ENCODE measurements around the gene LHFPL5.

LHFPL5 gene

GRCh38 chr6:35804996-35805736, at the start of gene LHFPL5:
Gene LHFPL5 (plus strand): TSS chr6:35805352. CDS start chr6:35805671, 319 bp downstream.
- DNase-seq (ENCODE audit: low read depth, low spot score) = no peak

GRCh38 chr6:35757456-35758123, 47.6 kb upstream of the LHFPL5 start:
- peak; percentile 78 for DNase-seq (ENCODE audit: low read depth, low spot score)

- no peak for DNase-seq (ENCODE audit: low read depth, low spot score)
These were observed 45.7 kb upstream of the LHFPL5 start for GRCh38 chr6:35759426-35759825.

- no peak for DNase-seq (ENCODE audit: low read depth, low spot score)
These were observed 39.4 kb upstream of the LHFPL5 start for GRCh38 chr6:35765739-35766138.

- no peak for DNase-seq (ENCODE audit: low read depth, low spot score)
These were observed 35.9 kb upstream of the LHFPL5 start for GRCh38 chr6:35769211-35769610.

GRCh38 chr6:35771343-35771627, 33.9 kb upstream of the LHFPL5 start:
- DNase-seq (ENCODE audit: low read depth, low spot score) = no peak

GRCh38 chr6:35774116-35774794, 30.9 kb upstream of the LHFPL5 start:
- no peak for DNase-seq (ENCODE audit: low read depth, low spot score)

GRCh38 chr6:35775031-35775430, 30.1 kb upstream of the LHFPL5 start:
- DNase-seq (ENCODE audit: low read depth, low spot score) = no peak

GRCh38 chr6:35776364-35777215, 28.6 kb upstream of the LHFPL5 start, which contains the start of gene CLPSL2:
Gene CLPSL2 (plus strand): TSS chr6:35776598. CDS start chr6:35776619, 21 bp downstream.
- no peak for DNase-seq (ENCODE audit: low read depth, low spot score)

- no peak for DNase-seq (ENCODE audit: low read depth, low spot score)
These were observed 27.6 kb upstream of the LHFPL5 start for GRCh38 chr6:35777356-35778102.

- no peak for DNase-seq (ENCODE audit: low read depth, low spot score)
These were observed 26.7 kb upstream of the LHFPL5 start for GRCh38 chr6:35778437-35778836.

GRCh38 chr6:35780719-35781118, 24.4 kb upstream of the LHFPL5 start, which contains the start of gene CLPSL1:
Gene CLPSL1 (plus strand): TSS chr6:35781019. CDS start chr6:35781111, 92 bp downstream.
- no peak for DNase-seq (ENCODE audit: low read depth, low spot score)

GRCh38 chr6:35781290-35781689, 23.9 kb upstream of the LHFPL5 start:
- DNase-seq (ENCODE audit: low read depth, low spot score) = no peak

- no peak for DNase-seq (ENCODE audit: low read depth, low spot score)
These were observed 22.7 kb upstream of the LHFPL5 start for GRCh38 chr6:35782424-35782823.

- no peak for DNase-seq (ENCODE audit: low read depth, low spot score)
These were observed 21.0 kb upstream of the LHFPL5 start for GRCh38 chr6:35784200-35784599.

GRCh38 chr6:35786272-35786671, 18.9 kb upstream of the LHFPL5 start:
- no peak for DNase-seq (ENCODE audit: low read depth, low spot score)

- DNase-seq (ENCODE audit: low read depth, low spot score) = no peak
These were observed 18.3 kb upstream of the LHFPL5 start for GRCh38 chr6:35786810-35787209.

GRCh38 chr6:35787266-35788218, 17.6 kb upstream of the LHFPL5 start:
- DNase-seq (ENCODE audit: low read depth, low spot score) = no peak

- no peak for DNase-seq (ENCODE audit: low read depth, low spot score)
These were observed 16.6 kb upstream of the LHFPL5 start for GRCh38 chr6:35788423-35788982.

Data from iPS DF 19.7 (cell line).